ENCODE measurements around the gene C1S.
A peak's percentile ranks its signal among the peaks of the same experiment; 100 is the strongest.

C1S gene

DNA sequence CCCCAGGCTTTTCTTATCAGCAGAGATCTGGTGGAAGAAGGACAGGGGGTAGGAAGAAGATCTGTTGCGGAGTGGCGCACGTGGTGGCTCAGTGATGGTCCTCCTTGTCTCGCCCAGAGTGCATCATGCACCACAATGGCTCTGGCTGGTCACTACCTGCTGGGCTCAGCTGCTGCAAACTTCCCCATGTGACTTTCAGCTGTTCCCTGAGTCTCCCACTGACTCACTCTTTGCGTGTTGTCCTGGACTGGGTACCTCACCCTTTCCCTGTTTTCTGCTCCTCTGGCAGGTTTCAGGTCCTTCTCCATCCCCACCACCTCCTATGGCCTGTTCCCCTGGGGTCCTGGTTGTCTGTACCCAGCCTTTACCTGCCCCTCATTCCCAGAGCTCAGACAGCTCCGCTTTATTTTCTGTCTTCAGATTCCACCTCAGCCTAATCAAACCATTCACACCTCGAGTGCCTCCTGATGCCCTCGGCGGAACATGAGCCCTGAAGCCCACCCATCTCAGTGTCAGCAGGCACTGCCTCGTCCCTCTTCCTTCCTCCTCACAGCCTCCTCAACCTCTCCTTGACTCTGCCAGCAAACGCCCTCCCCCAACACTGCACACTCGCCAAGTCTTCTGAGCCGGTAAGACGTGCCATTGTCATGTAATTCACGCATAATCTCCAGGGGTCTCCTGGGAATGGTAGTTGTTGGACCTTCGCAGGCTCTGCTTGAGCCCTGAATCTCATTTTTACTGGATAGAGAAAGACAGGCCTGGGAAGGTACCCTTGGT lies 29.9 kb downstream of the C1S start:
- TF ChIP-seq CTCF (IDR thresholded peaks at IDR 0.05; ENCODE audit: insufficient read depth, low read depth, low read length, missing control alignments): no peak
- peak; percentile 50 for DNase-seq (ENCODE audit: low read depth)
- H3K4me3 ChIP-seq (ENCODE audit: low read length): no peak overlapping the region

DNA sequence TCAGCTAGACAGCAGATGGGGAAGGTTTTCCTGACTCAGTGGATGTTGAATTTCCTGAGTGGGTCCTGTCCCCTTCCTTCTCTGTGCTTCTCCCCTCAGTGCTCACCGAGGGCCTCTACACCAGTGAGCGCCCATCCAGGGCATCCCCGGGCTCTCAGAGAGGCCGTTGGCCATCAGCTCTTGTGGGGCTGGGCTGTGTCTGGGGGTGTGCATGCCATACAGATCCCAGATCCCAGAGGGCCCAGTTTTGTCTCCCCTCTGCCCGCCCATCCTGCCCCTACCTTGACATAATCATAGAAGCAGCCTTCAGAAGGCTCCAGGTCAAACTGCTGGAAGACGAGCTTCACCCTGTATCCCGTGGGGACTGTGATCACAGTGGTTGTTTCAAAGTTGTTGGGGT lies 30.7 kb downstream of the C1S start:
- no peak overlapping the region for H3K4me3 ChIP-seq (ENCODE audit: low read length)
- no peak for TF ChIP-seq CTCF (IDR thresholded peaks at IDR 0.05; ENCODE audit: insufficient read depth, low read depth, low read length, missing control alignments)
- no peak for DNase-seq (ENCODE audit: low read depth)

- no peak for DNase-seq (ENCODE audit: low read depth)
- no peak overlapping the region for H3K4me3 ChIP-seq (ENCODE audit: low read length)
- TF ChIP-seq CTCF (IDR thresholded peaks at IDR 0.05; ENCODE audit: insufficient read depth, low read depth, low read length, missing control alignments): no peak
Measured at GRCh38 chr12:7091660-7092228, 31.2 kb downstream of the C1S start.

DNA sequence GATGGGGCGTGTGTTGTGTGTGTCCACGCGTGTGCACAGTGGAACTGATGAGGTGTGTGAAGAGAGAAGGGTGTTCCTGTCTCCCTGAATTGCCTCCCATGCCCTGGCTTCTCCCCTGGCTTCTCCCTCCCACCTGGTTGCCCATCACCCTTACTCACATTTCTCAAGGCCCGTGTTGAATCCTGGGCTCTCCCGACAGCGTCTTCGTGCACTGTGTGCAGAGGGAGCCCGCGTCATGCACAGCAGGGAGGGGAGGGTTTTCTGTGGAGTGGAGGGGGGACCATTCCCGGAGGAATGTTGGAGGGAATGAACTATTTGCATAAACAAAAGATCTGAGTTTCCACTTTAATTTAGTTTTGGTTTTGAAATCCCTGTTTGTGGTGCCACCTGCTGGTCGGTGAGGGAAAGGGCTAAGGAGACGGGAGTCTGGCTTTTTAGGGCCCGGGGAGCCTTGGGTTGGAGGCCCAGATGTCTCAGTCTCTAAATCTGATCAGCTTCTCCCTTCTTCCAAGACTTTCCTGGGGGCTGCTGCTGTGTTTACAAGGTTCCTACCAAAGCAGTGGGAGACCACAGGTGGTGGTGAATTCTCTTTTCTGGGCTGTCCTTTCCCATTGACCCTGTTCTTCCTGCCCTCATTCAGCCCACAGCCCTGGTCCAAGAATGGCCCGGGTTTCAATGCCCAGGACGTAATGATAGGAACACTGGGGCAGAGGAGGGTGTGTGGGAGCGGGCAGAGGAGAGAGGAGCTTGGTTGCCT lies 31.9 kb downstream of the C1S start, which contains the start of gene C1R:
TSS of gene C1R (minus strand) at position 217 of the 757 bp plus-strand sequence. CDS start at position 160, 57 bp downstream.
- H3K4me3 ChIP-seq (ENCODE audit: low read length): peak within 1 kb of the TSS; percentile 38
- peak; percentile 93 for TF ChIP-seq CTCF (IDR thresholded peaks at IDR 0.05; ENCODE audit: insufficient read depth, low read depth, low read length, missing control alignments)
- DNase-seq (ENCODE audit: low read depth): peak; percentile 65

GRCh38 chr12:7092986-7093460 lies 32.5 kb downstream of the C1S start:
- no peak overlapping the region for H3K4me3 ChIP-seq (ENCODE audit: low read length)
- no peak for DNase-seq (ENCODE audit: low read depth)
- no peak for TF ChIP-seq CTCF (IDR thresholded peaks at IDR 0.05; ENCODE audit: insufficient read depth, low read depth, low read length, missing control alignments)

- no peak overlapping the region for H3K4me3 ChIP-seq (ENCODE audit: low read length)
- no peak for TF ChIP-seq CTCF (IDR thresholded peaks at IDR 0.05; ENCODE audit: insufficient read depth, low read depth, low read length, missing control alignments)
- DNase-seq (ENCODE audit: low read depth): no peak
Measured at GRCh38 chr12:7093486-7093885, 33.0 kb downstream of the C1S start.

Measured in epithelial cell of esophagus (primary cell).